OCI-LY1 (cell line): ENCODE data around the gene CTSC.

ENCODE experiments used
- EZH2 ChIP-seq: fragments of 200-600 bp; sonication (generic), shearing (Covaris generic); IDR thresholded peaks from 2 replicates; pipeline ENCODE4 v1.8.0; 2017; ENCODE audit warnings: borderline replicate concordance, mixed run types, mild to moderate bottlenecking, antibody characterized with exemption, low read length, moderate library complexity, mixed read lengths
- TF ChIP-seq, protein P1 (sequence below): fragments of 200-600 bp; sonication (generic), shearing (Covaris generic); IDR thresholded peaks from 2 replicates; pipeline ENCODE4 v1.5.1; 2017; ENCODE audit warnings: mild to moderate bottlenecking, antibody characterized with exemption, low read length, moderate library complexity, mixed read lengths

DNA sequence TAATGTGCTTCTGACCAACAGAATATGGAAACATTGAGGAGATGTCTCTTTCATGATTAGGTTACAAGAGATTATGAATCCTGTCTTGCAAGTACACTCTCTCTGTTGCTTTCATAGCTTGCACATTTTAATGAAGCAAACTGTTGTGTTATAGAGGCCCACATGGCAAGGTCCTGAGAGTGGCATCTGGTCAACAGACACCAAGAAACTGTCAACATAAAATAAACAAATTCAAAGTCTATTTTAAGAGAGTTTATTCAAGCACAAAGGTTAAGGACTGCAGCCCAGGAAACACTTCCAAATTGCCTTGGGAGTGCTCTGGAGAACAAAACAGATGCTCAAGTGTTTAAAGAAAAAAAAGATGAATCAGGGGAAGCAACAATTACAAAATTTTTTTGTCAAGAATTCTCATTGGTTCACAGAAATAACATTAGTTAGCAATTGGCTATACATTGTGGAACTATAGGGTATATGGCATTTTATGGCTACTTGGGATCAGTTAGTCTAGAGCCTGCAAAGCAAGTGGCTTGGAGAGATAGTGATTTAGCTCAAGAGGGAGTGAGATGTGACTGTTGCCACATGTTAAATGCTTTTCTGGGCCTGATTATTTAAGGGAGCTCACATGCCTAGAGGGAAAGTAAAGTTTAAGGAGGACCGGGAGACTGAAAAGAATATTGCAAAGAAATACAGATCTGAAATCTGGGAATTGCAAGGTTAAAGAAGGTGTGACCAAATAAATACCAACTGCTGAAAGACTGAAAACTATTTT, 54.6 kb downstream of the CTSC start:
- TF ChIP-seq, protein P1, sequence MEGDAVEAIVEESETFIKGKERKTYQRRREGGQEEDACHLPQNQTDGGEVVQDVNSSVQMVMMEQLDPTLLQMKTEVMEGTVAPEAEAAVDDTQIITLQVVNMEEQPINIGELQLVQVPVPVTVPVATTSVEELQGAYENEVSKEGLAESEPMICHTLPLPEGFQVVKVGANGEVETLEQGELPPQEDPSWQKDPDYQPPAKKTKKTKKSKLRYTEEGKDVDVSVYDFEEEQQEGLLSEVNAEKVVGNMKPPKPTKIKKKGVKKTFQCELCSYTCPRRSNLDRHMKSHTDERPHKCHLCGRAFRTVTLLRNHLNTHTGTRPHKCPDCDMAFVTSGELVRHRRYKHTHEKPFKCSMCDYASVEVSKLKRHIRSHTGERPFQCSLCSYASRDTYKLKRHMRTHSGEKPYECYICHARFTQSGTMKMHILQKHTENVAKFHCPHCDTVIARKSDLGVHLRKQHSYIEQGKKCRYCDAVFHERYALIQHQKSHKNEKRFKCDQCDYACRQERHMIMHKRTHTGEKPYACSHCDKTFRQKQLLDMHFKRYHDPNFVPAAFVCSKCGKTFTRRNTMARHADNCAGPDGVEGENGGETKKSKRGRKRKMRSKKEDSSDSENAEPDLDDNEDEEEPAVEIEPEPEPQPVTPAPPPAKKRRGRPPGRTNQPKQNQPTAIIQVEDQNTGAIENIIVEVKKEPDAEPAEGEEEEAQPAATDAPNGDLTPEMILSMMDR: no peak
- TF ChIP-seq EZH2: no peak
